DOHH2 (cell line): Measurements from ENCODE around the gene LRP8.

Experiments used
- H3F3A ChIP-seq: fragments of 200-600 bp; sonication (generic), shearing (Covaris generic); 2 replicates; pipeline ENCODE4 v1.6.0; 2016; ENCODE audit warnings: antibody characterized with exemption, mild to moderate bottlenecking; ENCODE audit not compliant: control insufficient read depth, insufficient read depth
- H3K27ac ChIP-seq: fragments of 200-600 bp; sonication (generic); 2 replicates; pipeline ENCODE4 v1.5.1; 2014; ENCODE audit warnings: low read depth, mild to moderate bottlenecking, low read length, moderate library complexity
- H3K27me3 ChIP-seq: fragments of 200-600 bp; sonication (generic); 2 replicates; pipeline ENCODE4 v1.6.1; 2014; ENCODE audit warnings: mild to moderate bottlenecking, low read length, mixed read lengths; ENCODE audit not compliant: control insufficient read depth
- H3K36me3 ChIP-seq: fragments of 200-600 bp; sonication (generic); 2 replicates; pipeline ENCODE4 v1.6.1; 2014; ENCODE audit warnings: mild to moderate bottlenecking, low read length, moderate library complexity, mixed read lengths; ENCODE audit not compliant: control insufficient read depth
- H3K4me1 ChIP-seq: fragments of 200-600 bp; sonication (generic); 2 replicates; pipeline ENCODE4 v1.6.1; 2014; ENCODE audit warnings: mild to moderate bottlenecking, low read length, mixed read lengths; ENCODE audit not compliant: control insufficient read depth
- H3K4me2 ChIP-seq: fragments of 200-600 bp; sonication (generic); 2 replicates; pipeline ENCODE4 v1.6.0; 2014; ENCODE audit warnings: mild to moderate bottlenecking, low read length, moderate library complexity
- H3K4me3 ChIP-seq: fragments of 200-600 bp; sonication (generic); 2 replicates; pipeline ENCODE4 v1.5.1; 2014; ENCODE audit warnings: mild to moderate bottlenecking, low read length, mixed read lengths
- H3K79me2 ChIP-seq: fragments of 200-600 bp; sonication (generic); 2 replicates; pipeline ENCODE4 v1.6.1; 2014; ENCODE audit warnings: mild to moderate bottlenecking, low read length, mixed read lengths; ENCODE audit not compliant: control insufficient read depth
- H3K9me2 ChIP-seq: fragments of 200-600 bp; sonication (generic); replicated peaks from 2 replicates; pipeline ENCODE4 v1.6.1; 2014; ENCODE audit warnings: mild to moderate bottlenecking, low read length, mixed read lengths; ENCODE audit not compliant: control insufficient read depth
- H3K9me3 ChIP-seq: fragments of 200-600 bp; sonication (generic); 2 replicates; pipeline ENCODE4 v1.6.1; 2014; ENCODE audit warnings: antibody characterized with exemption, low read length, mixed read lengths; ENCODE audit not compliant: control insufficient read depth, insufficient read depth
- H4K20me1 ChIP-seq: fragments of 200-600 bp; sonication (generic); 2 replicates; pipeline ENCODE4 v1.6.0; 2014; ENCODE audit warnings: low read depth, mild to moderate bottlenecking, antibody characterized with exemption, low read length, moderate library complexity; ENCODE audit not compliant: control insufficient read depth, insufficient read depth
- EZH2phosphoT487 ChIP-seq: fragments of 200-600 bp; sonication (generic); IDR thresholded peaks from 2 replicates; pipeline ENCODE4 v1.6.1; 2017; ENCODE audit warnings: borderline replicate concordance, mild to moderate bottlenecking, antibody characterized with exemption, low read length, moderate library complexity, mixed read lengths
- TF ChIP-seq, protein P1 (sequence below): fragments of 200-600 bp; sonication (generic); IDR thresholded peaks from one replicate; pipeline ENCODE4 v1.5.1; 2014; ENCODE audit warnings: antibody characterized with exemption, mild to moderate bottlenecking, low read depth, low read length; ENCODE audit not compliant: poor library complexity, severe bottlenecking

Gene LRP8

DNA sequence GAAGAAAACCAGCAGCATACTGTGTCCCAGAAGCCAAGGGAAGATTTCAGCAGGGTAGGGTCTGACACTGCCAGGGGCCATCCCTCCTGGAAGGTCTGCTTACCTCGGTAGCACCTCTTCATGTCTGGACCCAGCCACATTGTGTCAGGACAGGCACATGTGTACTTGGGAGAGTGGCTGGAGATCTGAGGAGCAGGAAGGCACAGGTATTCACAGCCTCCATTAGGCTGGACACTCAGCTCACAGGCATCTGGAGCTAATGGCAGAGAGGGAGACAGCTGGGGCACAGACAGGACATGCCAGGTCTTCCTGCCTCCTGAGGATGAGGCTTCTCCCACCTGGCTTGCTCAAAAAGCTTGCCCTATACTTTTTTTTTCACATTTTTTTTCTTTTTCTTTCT is 69.7 kb downstream of the LRP8 start:
- TF ChIP-seq EZH2phosphoT487, result no peak
- TF ChIP-seq, protein P1, sequence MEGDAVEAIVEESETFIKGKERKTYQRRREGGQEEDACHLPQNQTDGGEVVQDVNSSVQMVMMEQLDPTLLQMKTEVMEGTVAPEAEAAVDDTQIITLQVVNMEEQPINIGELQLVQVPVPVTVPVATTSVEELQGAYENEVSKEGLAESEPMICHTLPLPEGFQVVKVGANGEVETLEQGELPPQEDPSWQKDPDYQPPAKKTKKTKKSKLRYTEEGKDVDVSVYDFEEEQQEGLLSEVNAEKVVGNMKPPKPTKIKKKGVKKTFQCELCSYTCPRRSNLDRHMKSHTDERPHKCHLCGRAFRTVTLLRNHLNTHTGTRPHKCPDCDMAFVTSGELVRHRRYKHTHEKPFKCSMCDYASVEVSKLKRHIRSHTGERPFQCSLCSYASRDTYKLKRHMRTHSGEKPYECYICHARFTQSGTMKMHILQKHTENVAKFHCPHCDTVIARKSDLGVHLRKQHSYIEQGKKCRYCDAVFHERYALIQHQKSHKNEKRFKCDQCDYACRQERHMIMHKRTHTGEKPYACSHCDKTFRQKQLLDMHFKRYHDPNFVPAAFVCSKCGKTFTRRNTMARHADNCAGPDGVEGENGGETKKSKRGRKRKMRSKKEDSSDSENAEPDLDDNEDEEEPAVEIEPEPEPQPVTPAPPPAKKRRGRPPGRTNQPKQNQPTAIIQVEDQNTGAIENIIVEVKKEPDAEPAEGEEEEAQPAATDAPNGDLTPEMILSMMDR, result no peak
- H3K9me2 ChIP-seq, result no peaks in the 10 kb centered on the region
- no peak overlapping the region for H3K4me2 ChIP-seq
- no peak overlapping the region for H3K4me3 ChIP-seq
- no peaks in the 10 kb centered on the region for H4K20me1 ChIP-seq
- H3K27me3 ChIP-seq, result no peaks in the 10 kb centered on the region
- no peak overlapping the region for H3K27ac ChIP-seq
- no peaks in the 10 kb centered on the region for H3K79me2 ChIP-seq
- no peaks in the 10 kb centered on the region for H3F3A ChIP-seq
- H3K9me3 ChIP-seq, result no peaks in the 10 kb centered on the region
- H3K4me1 ChIP-seq, result no peaks in the 10 kb centered on the region
- peaks cover 93% of the 10 kb centered on the region for H3K36me3 ChIP-seq

DNA sequence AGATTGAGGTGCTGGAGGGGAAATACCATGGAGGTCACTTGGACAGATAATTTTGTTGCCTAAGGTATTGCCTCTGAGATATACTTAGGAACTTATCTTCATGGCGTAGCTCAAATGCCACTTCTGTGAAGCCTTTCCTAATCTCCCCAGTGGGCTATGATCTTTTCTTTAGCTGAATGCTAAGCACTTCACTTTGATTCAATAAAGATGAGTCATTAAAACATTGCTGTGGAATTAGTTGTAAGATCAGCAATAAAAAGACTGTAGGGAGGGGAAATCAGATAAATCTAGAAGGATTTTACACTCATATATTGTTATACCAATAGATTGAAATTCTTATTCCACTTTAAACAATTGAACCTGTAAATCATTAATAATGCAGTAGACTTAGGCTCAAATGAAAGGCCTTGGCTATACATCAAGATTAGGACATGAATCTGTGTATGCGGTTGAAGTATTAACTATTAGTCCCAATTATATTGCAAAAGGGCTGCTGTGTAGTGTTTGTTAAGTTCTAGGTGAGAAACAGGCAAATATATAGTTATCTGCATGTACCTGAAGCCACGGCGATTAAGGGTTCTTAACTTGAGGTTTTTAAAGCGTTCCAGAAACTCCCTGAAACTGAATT is 70.3 kb downstream of the LRP8 start:
- Histone ChIP-seq H3K79me2 (no peaks in the 10 kb centered on the region), H3K36me3 (peaks cover 89% of the 10 kb centered on the region)
- TF ChIP-seq, protein P1, result no peak
- no peak for TF ChIP-seq EZH2phosphoT487

DNA sequence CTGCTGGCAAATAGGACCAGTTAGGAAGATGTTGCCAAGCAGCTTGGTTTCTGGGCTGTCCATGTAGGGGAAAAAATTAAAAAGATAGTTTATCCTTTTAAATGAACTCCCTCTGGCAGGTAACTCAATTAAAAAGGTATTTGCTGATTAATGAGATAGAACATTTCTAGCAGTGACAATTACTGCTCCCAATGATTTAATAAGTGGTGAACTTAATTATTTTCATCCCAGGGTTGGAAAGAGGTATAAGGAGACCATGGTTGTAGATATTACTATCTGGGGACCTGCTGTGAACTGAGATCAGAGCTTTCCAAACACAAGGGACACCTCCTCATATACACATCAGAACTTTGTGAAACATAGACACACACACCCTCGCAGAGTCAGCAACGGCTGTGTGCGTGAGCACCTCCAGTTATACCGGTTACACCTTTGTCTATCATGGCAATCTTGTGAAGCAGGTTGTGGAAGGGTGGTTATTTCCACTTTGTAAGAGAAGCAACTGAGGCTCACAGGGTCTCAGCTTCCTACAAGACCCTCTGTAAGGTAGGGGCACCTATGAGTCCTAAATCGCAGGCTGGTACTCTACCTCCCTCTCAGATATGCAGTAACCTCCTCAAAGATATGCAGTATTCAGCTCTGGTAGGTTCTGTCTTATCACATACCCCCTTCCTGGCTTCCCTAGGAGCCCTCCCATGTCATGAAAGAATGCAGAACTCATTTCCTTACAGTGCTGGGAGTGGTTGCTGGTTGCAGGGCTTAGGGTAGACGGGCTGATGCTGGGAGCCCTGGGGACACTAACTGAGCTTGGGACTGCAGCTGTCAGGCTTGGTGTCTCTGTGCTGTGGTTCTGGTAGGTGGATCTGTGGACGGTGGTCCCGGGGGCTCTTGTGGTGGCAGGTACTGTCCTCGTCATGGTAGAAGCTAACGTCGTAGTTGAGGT is 71.1 kb downstream of the LRP8 start:
- Histone ChIP-seq H3K9me2 (no peaks in the 10 kb centered on the region), H3K27me3 (no peaks in the 10 kb centered on the region), H3K36me3 (peaks cover 82% of the 10 kb centered on the region), H3K27ac (no peak overlapping the region), H3K9me3 (no peaks in the 10 kb centered on the region), H3K4me3 (no peak overlapping the region), H3K4me2 (no peak overlapping the region), H3K79me2 (no peaks in the 10 kb centered on the region), H3K4me1 (no peaks in the 10 kb centered on the region), H4K20me1 (no peaks in the 10 kb centered on the region), H3F3A (no peaks in the 10 kb centered on the region)
- no peak for TF ChIP-seq EZH2phosphoT487
- TF ChIP-seq, protein P1, result no peak

More for the DNA sequence above, 70.3 kb downstream of the LRP8 start:
- Histone ChIP-seq H3K27me3 (no peaks in the 10 kb centered on the region), H4K20me1 (no peaks in the 10 kb centered on the region), H3K27ac (no peak overlapping the region), H3K9me2 (no peaks in the 10 kb centered on the region), H3K4me2 (no peak overlapping the region), H3K4me3 (no peak overlapping the region), H3K4me1 (no peaks in the 10 kb centered on the region), H3K9me3 (no peaks in the 10 kb centered on the region), H3F3A (no peaks in the 10 kb centered on the region)
